CD4-positive, alpha-beta T cell treated with Interferon alpha-2 for 1 hour (primary cell): Measurements from ENCODE around the gene F13A1.

Experiments
- DNase-seq, 2 donors: peaks; one replicate each; pipeline ENCODE4 v3.0.0-alpha.2; 2020 to 2022

Gene F13A1

DNA sequence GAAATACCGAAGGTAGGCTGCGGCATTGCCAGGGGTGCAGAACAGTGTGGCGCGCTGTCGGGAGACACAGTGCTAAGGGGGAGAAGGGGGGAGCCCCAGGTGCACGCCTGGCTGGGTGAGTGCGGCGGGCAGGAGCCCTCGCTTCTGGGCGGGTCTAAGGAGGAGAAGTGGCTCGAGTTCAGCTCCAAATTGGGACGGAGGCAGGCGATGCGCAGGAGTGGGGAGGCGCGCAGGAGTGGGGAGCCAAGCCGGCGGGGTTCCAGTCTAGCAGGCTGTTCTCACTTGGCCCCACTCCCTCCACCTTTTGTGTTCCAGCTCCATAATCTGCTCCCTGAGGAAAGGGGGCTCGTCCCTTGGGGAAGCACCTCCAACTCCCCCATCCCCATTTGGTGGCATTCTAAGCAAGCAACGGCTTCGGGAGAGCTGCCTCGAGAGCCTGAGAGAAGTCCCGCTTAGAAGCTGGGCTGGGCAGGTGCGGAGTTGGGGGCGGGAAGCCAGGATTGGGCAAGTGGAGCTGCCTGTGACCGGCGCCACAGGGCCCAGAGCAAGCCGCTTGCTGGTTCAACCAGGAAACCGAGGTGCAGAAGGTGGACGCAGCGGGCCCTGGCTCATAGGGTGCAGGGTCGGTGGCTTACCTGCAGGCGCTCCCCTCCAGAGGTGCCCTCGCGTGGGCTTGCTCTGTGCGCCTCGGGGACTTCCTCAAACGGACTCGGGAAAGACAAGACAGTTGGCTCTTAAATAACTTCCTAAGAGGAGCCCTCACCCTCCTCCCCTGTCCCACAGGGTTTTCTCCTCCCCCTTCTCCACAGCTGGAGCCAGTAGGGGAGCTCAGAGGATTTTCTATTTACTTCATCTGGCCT is at the start of gene F13A1:
F13A1 (minus strand) TSS at position 711 of the 860 bp plus-strand sequence. CDS start 1,998 bp downstream, outside the sequence.
- DNase-seq = no peak

DNA sequence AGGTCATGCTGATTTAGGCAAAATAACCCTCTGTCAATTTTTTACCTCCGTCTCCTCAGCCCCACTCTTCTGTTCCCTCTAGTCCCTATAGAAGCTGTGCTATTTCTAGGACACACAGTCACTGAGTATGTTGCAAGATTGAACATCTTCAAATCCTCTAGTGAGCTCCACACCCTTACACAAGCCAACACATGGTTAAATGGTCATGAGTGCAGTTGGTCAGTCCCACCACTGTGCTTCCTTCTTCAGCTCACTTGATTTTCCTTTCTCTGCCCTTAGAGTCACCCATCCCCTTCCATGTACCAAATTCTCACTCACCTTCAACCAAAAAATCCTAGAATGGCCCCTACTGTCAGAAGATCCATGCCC is 48.2 kb upstream of the F13A1 start:
- DNase-seq = no peak

DNA sequence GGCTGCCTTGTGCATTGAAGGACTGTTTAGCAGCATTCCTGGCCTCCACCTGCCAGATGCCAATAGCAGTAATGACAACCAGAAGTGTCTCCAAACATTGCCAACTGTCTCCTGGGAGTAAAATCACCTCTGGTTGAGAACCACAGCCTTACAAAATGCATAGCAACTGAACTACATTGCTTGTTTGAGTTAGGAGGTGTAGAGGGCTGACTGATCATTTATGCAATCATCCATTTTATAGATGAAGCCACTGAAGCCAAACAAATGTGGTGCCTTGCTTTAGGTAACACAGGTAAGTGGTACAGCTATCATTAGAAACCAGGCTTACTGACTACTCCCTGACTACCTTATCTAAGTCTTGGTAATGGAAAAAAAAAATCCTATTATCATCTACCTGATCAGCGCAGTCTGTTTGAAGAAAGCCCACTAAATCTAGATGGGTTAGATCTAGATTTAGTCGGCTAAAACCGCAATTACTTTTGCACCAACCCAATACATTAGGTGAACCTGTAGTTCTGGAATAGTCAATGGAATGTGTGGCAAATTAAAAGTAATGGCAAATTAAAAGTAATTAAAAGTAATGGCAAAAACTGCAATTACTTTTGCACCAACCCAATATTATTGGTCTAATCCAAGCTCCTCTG is 47.7 kb upstream of the F13A1 start:
- no peak for DNase-seq

GRCh38 chr6:6366803-6367202 is 46.3 kb upstream of the F13A1 start:
- DNase-seq = no peak

DNA sequence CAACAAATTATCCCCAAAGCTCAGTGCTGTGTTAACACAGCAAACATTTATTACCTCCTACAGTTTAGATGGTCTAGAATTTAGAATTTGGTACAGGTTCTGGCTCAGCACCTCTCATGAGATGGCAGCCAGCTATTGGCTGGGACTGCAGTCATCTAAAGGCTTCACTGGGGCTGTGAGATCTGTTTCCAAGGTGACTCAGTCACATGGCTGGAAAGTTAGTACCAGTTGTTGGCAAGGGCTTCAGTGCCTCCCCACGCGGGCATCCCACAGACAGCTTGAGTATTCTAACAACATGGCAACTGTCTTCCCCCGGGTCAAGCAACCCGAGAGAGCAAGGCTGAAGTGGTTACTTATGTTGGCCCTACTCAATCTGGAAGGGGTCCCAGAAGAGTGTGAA is 44.8 kb upstream of the F13A1 start:
- DNase-seq = no peak

- no peak for DNase-seq
Observed at GRCh38 chr6:6362056-6362840, 41.8 kb upstream of the F13A1 start.

DNA sequence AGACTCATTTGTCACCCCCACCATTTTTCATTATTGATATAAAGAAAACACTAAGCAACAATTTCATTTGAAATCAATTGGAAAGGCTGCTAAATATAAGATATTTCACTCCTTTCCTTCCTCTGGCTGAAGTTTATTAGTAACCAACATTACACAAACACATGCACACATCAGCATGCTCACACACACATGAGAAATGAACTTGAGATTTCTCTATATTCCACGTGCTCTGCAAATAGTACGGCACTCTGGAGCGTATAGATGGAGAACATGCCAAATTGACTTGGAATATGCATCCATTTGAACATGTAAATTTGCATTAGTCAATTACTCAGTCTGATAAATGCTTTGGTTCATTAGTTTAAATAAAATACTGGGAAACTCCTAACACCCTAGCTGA is 37.1 kb upstream of the F13A1 start:
- DNase-seq = no peak

- DNase-seq = no peak
Observed at GRCh38 chr6:6357032-6357431, 36.6 kb upstream of the F13A1 start.

GRCh38 chr6:6352772-6353171 is 32.3 kb upstream of the F13A1 start:
- DNase-seq = no peak

- no peak for DNase-seq
Observed at GRCh38 chr6:6351511-6352025, 31.1 kb upstream of the F13A1 start.

DNA sequence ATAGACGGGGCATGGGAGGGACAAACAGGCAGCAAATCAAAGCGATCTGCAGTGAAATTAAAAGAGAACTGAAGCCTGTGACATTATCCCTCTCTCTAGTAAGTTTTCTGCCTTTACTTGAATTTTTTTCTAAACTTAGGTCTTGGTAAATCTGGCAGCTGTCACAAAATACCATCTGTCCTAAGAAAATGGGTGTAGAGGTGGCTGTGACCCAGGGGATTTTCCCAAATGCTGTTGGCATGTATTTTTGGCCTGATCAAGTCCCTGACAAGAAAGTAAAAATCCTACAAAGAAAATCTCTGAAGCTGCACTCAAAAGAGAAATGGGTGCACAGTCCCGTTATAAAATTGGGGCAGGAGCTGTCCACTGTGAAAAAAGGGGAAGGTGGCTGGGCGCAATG is 30.2 kb upstream of the F13A1 start:
- DNase-seq = no peak

- DNase-seq = no peak
Observed at GRCh38 chr6:6348256-6348655, 27.8 kb upstream of the F13A1 start.

DNA sequence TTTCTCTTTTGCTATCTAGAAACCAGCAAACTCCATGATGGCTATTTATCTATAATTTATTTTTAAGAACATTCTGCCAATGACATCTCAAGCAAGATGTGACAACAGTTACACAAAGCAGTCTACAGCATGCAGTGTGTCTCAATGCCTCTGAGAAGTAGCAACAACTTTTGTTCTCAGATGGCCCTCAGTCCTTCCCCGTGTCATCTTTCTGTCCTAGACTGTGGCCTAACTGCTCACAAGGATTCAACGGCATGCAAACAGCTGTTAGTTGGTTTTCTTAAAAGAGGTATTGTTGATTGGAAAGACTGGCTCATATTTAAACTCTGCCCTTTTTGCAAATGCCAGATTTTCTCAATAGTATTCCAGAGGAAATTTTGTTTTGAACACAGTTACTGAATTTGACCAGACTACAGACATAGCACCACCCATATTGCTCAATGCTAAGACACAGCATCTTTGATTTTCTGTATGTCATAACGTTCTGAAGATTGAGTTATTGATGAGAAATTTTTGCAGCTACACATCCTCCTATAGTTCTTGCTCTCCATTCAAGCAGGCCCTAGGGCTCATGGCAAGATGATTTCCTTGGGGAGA is 26.1 kb upstream of the F13A1 start:
- DNase-seq = no peak

- DNase-seq = peak in 1 of 2 donors; percentile 25
Observed at GRCh38 chr6:6333501-6333900, 13.0 kb upstream of the F13A1 start.

GRCh38 chr6:6332811-6333244 is 12.4 kb upstream of the F13A1 start:
- DNase-seq = no peak

DNA sequence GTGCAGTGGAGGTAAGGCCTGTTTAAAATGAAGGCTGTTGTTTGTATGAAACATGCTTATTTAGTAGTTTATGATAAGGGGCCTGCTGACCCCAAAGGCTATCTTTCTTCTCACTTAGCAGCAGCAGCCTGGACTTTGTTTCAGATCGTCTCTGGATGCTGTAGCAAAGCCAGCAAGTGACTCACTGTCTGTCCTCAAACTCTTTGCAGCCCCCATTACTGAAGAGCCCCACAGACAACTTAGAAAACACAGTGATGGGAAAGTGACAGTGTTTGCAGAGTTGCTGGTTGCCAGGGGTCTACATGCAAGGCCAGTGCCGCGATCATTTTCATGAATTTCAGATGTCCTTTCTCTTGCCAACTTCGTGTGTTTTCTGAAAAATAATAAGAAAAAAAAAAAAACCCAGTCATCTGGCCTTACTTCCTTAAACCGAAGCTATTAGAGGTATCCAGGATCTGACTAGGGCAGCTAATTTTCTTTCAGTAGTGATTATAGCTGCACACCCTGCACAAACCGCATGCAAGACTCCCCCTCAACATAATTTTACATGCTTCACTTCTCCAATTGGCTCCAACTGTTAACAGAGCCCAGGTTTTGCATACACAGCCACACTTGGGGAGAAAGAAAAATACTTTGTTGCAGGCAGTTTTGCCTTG is 11.6 kb upstream of the F13A1 start:
- DNase-seq = no peak

DNA sequence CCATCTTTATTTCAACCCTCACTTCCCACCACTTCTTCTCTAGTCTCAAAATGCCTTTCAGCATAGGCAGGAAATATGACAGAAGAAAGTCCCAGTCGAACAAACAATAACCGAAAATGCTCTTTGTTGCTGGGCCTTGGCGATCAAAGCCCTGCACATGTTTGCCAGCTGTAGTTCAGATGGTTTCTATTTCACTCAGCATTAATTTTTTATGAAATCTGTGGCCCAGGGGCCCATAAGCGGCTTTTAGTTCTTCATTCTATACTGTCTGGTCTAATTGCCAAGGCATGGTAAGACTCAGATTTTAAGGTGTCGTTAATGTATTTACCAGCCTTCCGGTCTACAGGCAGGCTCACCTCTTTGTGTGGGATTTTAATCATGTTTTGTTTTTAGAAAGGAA is 10.9 kb upstream of the F13A1 start:
- peak in 1 of 2 donors; percentile 26 for DNase-seq

GRCh38 chr6:6330407-6330806 is 9.9 kb upstream of the F13A1 start:
- DNase-seq = no peak

DNA sequence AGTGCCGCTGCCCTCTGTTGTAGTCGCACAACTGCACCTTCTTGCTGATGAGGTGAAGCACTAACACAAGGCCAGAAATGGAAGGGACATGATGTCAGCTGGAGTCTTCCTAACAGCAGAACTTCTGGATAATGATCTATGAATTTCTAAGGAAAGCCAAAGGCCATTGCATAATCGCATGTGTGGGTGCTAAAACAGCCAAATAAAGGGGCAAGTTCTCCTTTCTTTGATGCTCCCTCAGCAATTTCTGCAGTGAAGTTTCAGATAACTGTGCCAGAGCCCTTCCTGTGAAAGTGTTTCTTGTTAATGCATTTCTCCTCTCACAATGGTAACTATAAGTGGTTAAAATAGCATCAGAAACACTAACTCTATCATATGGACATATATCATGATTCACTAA is 8.0 kb upstream of the F13A1 start:
- no peak for DNase-seq

DNA sequence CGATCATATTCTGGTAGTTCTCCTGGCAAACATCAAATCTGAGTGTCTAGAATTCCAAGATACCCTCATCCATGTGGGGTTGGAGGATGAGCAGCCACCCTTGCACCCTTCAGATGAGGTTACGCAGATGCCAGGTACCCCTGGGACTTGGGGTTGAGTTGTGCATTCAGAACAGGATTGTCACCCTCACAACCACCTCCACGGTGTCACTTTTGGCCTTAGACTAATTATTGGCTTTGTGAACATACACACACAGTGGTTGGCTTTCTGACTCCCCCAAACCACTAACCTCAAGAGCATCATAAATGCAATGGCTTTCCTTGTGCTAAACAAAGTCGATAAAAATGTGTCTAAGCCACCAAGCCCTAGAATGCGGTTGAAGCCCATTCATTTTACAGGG is 2.9 kb upstream of the F13A1 start:
- DNase-seq = no peak

- DNase-seq = no peak
Observed at GRCh38 chr6:6320901-6321300, 439 bp upstream of the F13A1 start.
